Testis (tissue), 3 donors: ENCODE data around the gene PRR18. TPM values are rescaled to one million over a fixed set of nuclear protein-coding genes. Genes with fewer than 3 reads are reported as not detected.
A peak's percentile ranks its signal among the peaks of the same experiment; 100 is the strongest.

Experiments
- DNase-seq: peaks from one replicate; pipeline ENCODE4 v3.0.0-alpha.2; 2019
- H3K27ac ChIP-seq, 2 donors: fragments of 200-600 bp; sonication (generic); one replicate each; pipeline ENCODE4 v1.5.1; 2019
- H3K27me3 ChIP-seq: fragments of 200-600 bp; sonication (generic); one replicate; pipeline ENCODE4 v1.5.1; 2019
- H3K36me3 ChIP-seq: fragments of 200-600 bp; sonication (generic); one replicate; pipeline ENCODE4 v1.5.1; 2017; ENCODE audit warnings: low read depth; ENCODE audit errors: missing control alignments
- H3K4me1 ChIP-seq: fragments of 200-600 bp; sonication (generic); one replicate; pipeline ENCODE4 v1.5.1; 2019
- H3K4me3 ChIP-seq, 2 donors: fragments of 200-600 bp; sonication (generic); one replicate each; pipeline ENCODE4 v1.5.1; 2017 to 2019
- H3K9me3 ChIP-seq: fragments of 200-600 bp; sonication (generic); one replicate; pipeline ENCODE4 v1.5.1; 2017
- CTCF ChIP-seq, 3 experiments: fragments of 450-650 bp in 2 of 3; fragments of 200-600 bp in 1 of 3; sonication (generic) in 1 of 3; IDR thresholded peaks; one replicate each; pipeline ENCODE4 v1.5.1; 2016 to 2019; ENCODE audit warnings: antibody characterized with exemption in 3 of 3, mild to moderate bottlenecking in 2 of 3, moderate library complexity in 1 of 3
- POLR2A ChIP-seq: fragments of 450-650 bp; IDR thresholded peaks from one replicate; pipeline ENCODE4 v1.6.1; 2017; ENCODE audit warnings: antibody characterized with exemption, mild to moderate bottlenecking, moderate library complexity
- WGBS, 2 donors: methylation state at CpG; one replicate each; pipeline ENCODE4 v1.1.5; 2018; 5-methylcytosine and 5-hydroxymethylcytosine counted together
- intact Hi-C: fragments of 100-400 bp; cut with DNase I; formaldehyde crosslinking; loops from one replicate; pipeline ENCODE4 v1.15.1; 2023; ENCODE audit warnings: low total_unique reads
- polyA plus RNA-seq: library from polyadenylated mRNA; stranded (reverse); fragments of 350-450 nt; fragmentation: Illumina TruSeq; extraction: RNeasy Lipid Tissue Mini Kit (QIAGEN cat#74804); gene quantifications from one replicate; pipeline ENCODE4 v1.2.3, GENCODE V29; 2014; ENCODE audit warnings: low read depth, low replicate concordance; ENCODE audit not compliant: insufficient read depth
- total RNA-seq, 2 donors: library from RNA; depleted of rRNA; stranded (reverse); fragments of >200 nt; gene quantifications; one replicate each; pipeline ENCODE4 v1.2.3, GENCODE V29; 2016

The PRR18 gene
- total and polyA plus RNA-seq, 3 donors from 2014 or later, result 0.16 to 0.62 (median 0.39) TPM

- Histone ChIP-seq H3K27me3 (no peaks in the 10 kb centered on the region), H3K36me3 (no peaks in the 10 kb centered on the region), H3K4me3 (peak overlapping the region; percentile 41 to 50), H3K27ac (no peak overlapping the region), H3K4me1 (no peaks in the 10 kb centered on the region), H3K9me3 (no peaks in the 10 kb centered on the region)
- TF ChIP-seq POLR2A (no peak), CTCF (IDR thresholded peaks at IDR 0.05) (no peak)
- DNase-seq, result no peak
- intact Hi-C loops, result no loop called here
- 0% methylated on average over 3 to 60 of the region's 115 CpGs for WGBS, 2 donors
Observed at GRCh38 chr6:166307082-166308032, 835 bp downstream of the PRR18 start.

DNA sequence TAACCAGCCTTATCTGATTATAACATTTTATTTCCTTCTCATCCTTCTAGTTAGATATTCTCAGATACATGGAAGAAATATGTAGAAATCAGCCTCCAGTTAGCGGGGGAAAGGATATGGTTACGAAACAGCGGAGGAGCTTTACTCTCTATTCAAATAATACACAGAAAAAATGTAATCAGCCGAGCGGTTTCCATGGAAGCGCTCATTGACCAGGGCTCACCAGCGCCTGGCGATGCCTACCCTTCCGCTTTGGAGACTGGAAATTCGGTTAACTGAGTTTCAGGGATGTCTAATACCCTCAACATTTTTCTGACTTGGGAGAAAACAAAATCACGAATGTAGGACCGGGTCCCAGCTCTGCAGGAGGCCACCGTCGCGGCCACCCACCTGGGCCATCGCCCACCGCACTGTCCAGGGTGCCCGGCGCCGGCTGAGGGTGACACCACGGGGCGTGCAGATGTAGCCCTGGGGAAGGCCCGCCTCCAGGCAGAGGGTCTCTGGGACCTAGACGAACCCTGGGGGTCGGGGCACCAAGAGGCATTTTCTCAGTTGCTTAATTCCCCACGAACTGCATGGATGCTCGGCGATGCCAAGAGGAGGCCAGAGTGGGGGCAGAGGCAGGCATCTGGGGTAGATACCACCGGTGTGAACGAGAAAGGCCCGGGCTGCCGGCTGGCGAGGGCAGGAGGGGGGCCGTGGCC is 1.7 kb downstream of the PRR18 start:
- intact Hi-C loops, result no loop called here
- no peak for DNase-seq
- H3K27ac ChIP-seq, result no peak overlapping the region

DNA sequence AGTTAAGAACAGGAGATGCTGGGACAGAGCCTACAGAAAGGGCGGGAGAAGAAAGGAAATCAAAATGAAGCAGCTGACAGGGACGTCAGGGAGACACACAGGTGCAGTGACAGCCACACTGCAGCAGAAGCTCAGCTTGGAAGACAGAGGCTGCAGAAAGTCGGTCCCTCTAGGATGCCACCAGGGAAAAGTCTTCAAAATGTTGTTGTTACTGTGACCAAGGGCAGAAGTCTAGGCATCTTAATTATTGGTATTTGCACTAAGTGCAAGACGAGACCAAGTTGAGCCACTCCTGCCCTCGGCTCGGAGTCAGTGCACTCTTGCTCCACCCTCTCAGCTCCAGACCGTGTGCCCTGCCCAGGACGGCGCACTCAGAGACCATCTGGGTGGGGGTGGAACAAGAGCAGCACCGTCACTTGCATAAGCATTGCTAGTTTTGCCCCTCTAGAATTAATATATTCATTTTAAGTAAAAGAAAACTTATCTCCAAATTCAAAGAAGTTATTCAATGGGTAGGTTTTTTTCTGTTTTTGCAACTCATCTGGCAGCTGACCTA is 2.6 kb downstream of the PRR18 start:
- H3K27me3 ChIP-seq, result no peaks in the 10 kb centered on the region
- no peaks in the 10 kb centered on the region for H3K36me3 ChIP-seq
- DNase-seq, result no peak
- H3K4me1 ChIP-seq, result no peaks in the 10 kb centered on the region
- intact Hi-C loops, result no loop called here
- no peak overlapping the region for H3K27ac ChIP-seq
- no peak for TF ChIP-seq CTCF (IDR thresholded peaks at IDR 0.05)
- no peak for TF ChIP-seq POLR2A
- H3K9me3 ChIP-seq, result no peaks in the 10 kb centered on the region
- no peak overlapping the region for H3K4me3 ChIP-seq
- 42 to 50% methylated on average over 10 of the region's 10 CpGs for WGBS, 2 donors

More for the DNA sequence above, 1.7 kb downstream of the PRR18 start:
- Histone ChIP-seq H3K36me3 (no peaks in the 10 kb centered on the region), H3K4me3 (peak overlapping the region; percentile 41 to 50), H3K4me1 (no peaks in the 10 kb centered on the region), H3K9me3 (no peaks in the 10 kb centered on the region), H3K27me3 (no peaks in the 10 kb centered on the region)
- 45 to 50% methylated on average over 11 to 28 of the region's 34 CpGs for WGBS, 2 donors
- no peak for TF ChIP-seq CTCF (IDR thresholded peaks at IDR 0.05)
- TF ChIP-seq POLR2A, result no peak

GRCh38 chr6:166304106-166304505 is 4.1 kb downstream of the PRR18 start:
- DNase-seq, result no peak
- TF ChIP-seq POLR2A (no peak), CTCF (IDR thresholded peaks at IDR 0.05) (no peak)
- intact Hi-C loops, result no loop called here
- Histone ChIP-seq H3K27ac (no peak overlapping the region), H3K4me3 (no peak overlapping the region), H3K4me1 (no peaks in the 10 kb centered on the region), H3K9me3 (no peaks in the 10 kb centered on the region), H3K36me3 (no peaks in the 10 kb centered on the region), H3K27me3 (no peaks in the 10 kb centered on the region)
- WGBS, 2 donors, result 89% methylated on average over 3 of the region's 3 CpGs
